ENCODE results near the gene TRERF1. TPM values are rescaled to one million over a fixed set of nuclear protein-coding genes. Genes with fewer than 3 reads are reported as not detected.
"Not testable (repeated sequence)": the region's sequence is repeated elsewhere in the genome, so short reads cannot be mapped to it uniquely, and the experiment has no call there.

Gene TRERF1
- total RNA-seq, 1 donor from 2014 or later, result 49.1 TPM

- intact Hi-C loops (cut with micrococcal nuclease), result loop anchor here (1.0 to 10.0 kb wide), 16 partner anchors 28 to 1177 kb away; partner anchors contain the start of genes GTPBP2, MRPS10, SRF and TFEB
These were observed 1.0 kb downstream of the TRERF1 start for GRCh38 chr6:42450477-42451332.

- intact Hi-C loops (cut with micrococcal nuclease), result loop anchor here (2.0 to 10.0 kb wide), 11 partner anchors 27 to 1177 kb away; partner anchors contain the start of genes GTPBP2, MRPS10, SRF and TFEB
These were observed 1.7 kb downstream of the TRERF1 start for GRCh38 chr6:42449917-42450476.

- intact Hi-C loops (cut with micrococcal nuclease), result no loop called here
These were observed 2.6 kb downstream of the TRERF1 start for GRCh38 chr6:42448927-42449659.

GRCh38 chr6:42448391-42448790 lies 3.3 kb downstream of the TRERF1 start:
- intact Hi-C loops (cut with micrococcal nuclease), result no loop called here

GRCh38 chr6:42446996-42447395 lies 4.7 kb downstream of the TRERF1 start:
- intact Hi-C loops (cut with micrococcal nuclease), result no loop called here

- intact Hi-C loops (cut with micrococcal nuclease), result no loop called here
These were observed 5.4 kb downstream of the TRERF1 start for GRCh38 chr6:42446370-42446769.

GRCh38 chr6:42445955-42446354 lies 5.8 kb downstream of the TRERF1 start:
- intact Hi-C loops (cut with micrococcal nuclease), result not testable (repeated sequence)

DNA sequence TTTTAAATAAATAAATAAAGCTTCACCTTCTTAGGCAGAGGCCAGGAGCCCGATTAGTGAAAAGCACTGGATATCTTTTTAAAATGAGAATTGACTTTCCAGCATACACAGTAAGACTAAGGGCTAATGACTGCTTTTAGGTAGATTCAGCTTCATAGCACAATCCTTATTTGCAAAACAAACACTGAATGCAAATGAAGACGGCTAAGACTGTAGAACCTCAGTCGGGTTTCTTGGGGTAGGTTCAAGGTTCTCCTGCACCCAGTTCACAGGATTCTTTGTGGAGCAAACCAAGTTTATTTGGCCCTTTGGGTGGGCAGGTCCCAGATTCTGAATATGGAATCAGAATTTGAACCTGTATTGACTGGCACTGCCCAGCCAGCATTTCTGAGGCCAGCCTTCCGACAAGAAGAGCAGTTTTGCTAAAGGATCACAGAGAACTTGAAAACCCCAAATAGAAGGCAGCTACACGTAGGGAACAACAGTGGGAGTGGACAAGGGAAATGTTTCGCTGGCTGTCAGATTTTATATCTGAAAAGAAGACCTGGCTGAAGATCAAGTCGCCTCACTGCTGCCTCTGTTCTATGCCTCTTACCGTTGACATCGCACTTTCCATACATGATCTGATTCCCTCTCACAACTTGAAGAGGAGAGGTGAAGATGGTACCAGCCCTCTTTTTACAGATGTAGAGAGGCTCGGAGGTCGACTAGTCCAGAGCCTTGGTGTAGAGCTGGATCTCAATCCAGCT lies 8.2 kb downstream of the TRERF1 start:
- intact Hi-C loops (cut with micrococcal nuclease), result no loop called here

DNA sequence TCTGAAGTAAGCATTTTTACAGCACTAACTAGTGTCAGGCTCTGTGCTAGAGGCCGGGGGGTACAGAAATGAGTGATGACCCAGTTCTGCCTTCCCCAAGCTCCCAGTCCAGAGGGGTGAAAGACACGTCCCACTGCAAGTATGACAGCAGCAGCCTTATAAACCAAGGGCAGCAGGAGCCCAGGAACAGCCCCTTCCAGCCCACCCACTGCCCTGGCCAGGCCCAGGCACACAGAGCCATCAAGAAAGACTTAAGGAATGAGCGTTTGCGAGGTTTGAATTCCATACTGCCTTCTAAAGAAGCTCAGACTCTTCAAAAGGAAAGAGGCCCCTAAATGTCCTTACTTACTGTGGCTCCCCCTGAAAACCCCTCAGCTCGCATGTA lies 10.0 kb downstream of the TRERF1 start:
- intact Hi-C loops (cut with micrococcal nuclease), result no loop called here

DNA sequence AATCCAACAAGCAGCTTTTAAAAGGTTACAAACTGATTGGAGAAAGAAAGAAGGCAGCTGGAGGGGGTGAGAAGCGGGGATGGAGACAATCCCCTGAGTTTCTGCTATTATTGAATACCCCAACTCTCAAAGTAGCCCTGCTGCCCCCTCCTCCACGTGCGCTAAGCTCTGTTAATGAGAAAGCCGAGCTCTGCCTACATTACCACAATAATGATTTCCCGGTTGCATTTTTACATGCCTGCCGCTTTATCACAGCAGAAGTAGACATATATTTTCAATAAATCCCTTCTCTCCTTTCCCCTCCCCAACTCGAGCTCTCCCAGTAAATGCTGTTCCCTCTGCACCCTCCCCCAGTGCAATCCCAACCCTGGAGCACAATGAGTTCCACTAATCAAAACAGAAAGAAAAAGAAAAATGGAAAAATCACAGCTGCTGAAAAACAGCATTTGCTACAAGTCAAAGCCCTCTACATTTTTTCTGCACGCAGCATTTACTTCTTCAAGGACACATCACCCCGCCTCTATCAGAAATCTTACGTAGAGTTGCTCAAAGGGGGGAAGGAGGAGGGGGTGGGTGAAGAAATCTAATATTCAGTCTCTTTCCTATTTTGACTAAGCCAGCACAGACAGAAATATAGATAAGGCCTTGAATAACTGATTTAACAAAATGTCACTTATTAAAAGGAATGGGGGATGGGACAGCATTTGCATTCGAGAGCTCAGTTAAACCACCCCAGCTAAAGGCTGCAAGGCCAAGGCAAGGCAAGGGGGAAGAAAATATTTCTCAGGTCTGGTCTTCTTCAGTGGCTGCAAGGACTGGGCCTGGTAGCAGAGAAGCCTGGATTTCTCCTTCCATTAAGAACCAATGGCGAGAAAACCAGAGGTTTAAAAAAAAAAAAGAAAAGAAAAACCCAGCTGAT lies 10.7 kb downstream of the TRERF1 start:
- intact Hi-C loops (cut with micrococcal nuclease), result no loop called here

DNA sequence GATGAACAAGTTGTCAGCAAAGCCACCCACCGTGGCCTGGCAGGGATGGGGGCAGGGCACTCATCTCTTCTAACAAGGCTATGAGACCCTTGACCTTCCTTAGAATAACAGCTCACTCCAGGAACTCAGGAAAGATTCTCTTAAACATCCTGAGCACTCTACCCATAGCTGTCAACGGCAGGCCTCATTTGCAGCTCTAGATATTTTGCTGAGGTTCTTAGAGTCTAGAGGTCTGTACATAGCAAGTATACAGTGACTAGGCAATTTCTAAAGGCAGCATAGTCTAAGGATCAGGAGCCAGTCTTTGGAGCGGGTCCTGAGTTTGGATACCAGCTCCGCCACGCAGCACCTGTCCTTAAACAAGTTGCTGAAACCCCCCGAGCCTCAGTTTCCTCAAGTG lies 11.7 kb downstream of the TRERF1 start:
- intact Hi-C loops (cut with micrococcal nuclease), result no loop called here

- intact Hi-C loops (cut with micrococcal nuclease), result no loop called here
These were observed 14.9 kb downstream of the TRERF1 start for GRCh38 chr6:42436825-42437224.

DNA sequence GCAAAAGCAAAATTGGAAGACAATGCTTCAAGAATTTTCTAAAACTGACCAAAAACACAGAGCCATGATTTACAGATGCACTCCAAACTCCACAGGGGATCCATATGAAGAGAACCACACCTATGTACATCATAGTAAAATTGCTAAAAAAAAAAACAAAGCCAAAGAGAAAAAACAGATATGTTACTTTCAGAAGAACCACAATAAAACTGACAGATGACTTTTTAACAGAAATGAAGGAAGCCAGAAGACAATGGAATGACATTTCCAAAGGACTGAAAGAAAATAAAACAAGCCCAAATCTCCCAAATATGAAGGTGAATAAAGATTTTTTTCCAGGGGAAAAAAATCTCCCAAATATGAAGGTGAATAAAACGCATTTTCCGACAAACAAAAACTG lies 17.5 kb downstream of the TRERF1 start:
- intact Hi-C loops (cut with micrococcal nuclease), result no loop called here

GRCh38 chr6:42433409-42433808 lies 18.3 kb downstream of the TRERF1 start:
- intact Hi-C loops (cut with micrococcal nuclease), result no loop called here

DNA sequence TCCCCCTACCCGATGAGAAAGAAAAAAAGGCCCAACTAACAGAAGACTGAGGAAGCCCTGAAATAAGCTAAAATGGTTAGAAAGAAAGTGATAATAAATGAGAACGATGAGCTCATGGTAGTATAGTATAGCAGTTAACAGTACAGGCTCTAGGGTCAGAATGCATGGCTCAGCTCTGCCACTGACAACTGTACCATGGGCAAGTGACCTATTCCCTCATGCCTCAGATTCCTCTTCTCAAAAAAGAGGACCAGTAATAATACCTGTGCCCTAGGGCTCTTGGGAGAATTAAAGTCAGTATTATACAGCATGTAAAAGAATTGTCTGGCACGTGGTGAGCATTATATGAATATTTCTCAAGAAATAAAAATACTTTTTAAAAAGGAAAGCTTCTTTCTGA lies 19.8 kb downstream of the TRERF1 start:
- intact Hi-C loops (cut with micrococcal nuclease), result no loop called here

GRCh38 chr6:42431356-42431755 lies 20.4 kb downstream of the TRERF1 start:
- intact Hi-C loops (cut with micrococcal nuclease), result no loop called here

- intact Hi-C loops (cut with micrococcal nuclease), result no loop called here
These were observed 21.9 kb downstream of the TRERF1 start for GRCh38 chr6:42429836-42430235.

DNA sequence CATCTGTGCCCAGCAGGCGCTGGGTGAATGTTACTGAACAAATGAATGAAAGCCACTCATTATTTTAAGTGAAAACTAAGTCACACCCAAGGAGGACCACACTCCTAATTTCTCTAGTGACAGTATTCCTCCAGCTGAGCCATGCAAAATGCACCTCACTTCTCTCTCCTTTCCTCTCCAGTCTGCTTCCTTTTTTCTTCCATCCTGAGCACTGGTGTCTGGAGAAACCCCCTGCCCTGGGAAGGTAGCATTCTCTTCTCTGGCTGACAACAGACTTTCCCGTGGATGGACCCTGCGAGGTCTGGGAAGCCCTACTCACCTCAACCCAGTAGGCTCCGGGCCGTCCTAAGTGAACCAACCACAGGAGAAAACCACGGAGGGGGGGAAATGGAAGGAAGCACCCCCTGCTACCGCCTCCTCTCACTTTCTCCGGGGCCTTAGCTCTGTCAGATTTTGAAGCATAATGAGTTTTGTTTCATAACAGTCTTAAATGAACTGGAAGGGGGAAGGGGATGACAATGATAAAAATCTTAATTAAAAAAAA lies 22.6 kb downstream of the TRERF1 start:
- intact Hi-C loops (cut with micrococcal nuclease), result no loop called here

DNA sequence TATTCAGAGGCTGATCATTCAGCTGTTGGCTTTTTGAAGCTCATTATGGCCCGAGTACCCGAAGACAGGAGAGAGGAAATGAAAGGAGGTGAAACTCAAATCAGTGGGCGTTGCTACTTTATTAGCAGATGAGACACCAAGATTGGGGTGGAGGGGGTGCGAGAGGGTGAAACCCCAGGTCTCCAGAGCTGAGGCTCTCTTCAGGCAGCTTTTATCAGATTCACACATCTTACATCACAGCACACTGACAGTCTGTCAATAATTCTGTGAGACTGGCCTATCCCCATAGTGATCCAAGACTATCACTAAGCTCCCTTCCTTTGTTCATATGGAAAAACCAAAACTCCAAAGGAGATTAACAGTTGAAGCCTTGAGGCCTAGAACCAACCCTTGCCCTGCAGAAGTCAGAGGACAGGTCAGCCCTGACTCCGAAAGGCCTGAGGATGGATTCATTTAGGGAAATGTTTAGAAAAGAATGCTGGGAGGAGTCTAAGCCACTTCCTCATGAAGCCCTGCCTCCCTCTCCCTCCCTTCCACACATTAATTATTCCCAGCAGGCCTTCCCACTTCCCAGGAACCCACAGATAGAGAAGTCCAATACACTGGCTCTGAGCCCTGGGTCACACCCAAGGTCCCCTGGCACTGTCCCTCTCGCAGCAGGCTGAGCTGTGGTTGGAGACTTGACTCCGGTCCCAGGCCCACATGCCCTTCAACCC lies 23.2 kb downstream of the TRERF1 start:
- intact Hi-C loops (cut with micrococcal nuclease), result no loop called here
